Stimulated activated CD8-positive, alpha-beta memory T cell treated with anti-CD3 and anti-CD28 coated beads, Interleukin-7, amount 100 ng/mL, for 4 hours (primary cell): ENCODE measurements around the gene MAT2A.
"Not testable (repeated sequence)": the region's sequence is repeated elsewhere in the genome, so short reads cannot be mapped to it uniquely, and the experiment has no call there.

Experiments used
- DNase-seq, 2 donors: peaks; one replicate each; pipeline ENCODE4 v3.0.0-alpha.2; 2020; ENCODE audit warnings: low read depth in 2 of 2

MAT2A gene

GRCh38 chr2:85547859-85548607 lies 9.1 kb downstream of the MAT2A start:
- no peak for DNase-seq

- no peak for DNase-seq
Measured at GRCh38 chr2:85548608-85548900, 9.6 kb downstream of the MAT2A start.

GRCh38 chr2:85549095-85549494 lies 10.1 kb downstream of the MAT2A start:
- DNase-seq = no peak

GRCh38 chr2:85549826-85550225 lies 10.9 kb downstream of the MAT2A start:
- DNase-seq = no peak

GRCh38 chr2:85550486-85550885 lies 11.5 kb downstream of the MAT2A start:
- no peak for DNase-seq

GRCh38 chr2:85551698-85552678 lies 13.0 kb downstream of the MAT2A start:
- DNase-seq = peak; percentile 69 to 85

GRCh38 chr2:85553184-85553583 lies 14.2 kb downstream of the MAT2A start:
- DNase-seq = no peak

GRCh38 chr2:85554980-85555612 lies 16.1 kb downstream of the MAT2A start:
- no peak for DNase-seq

GRCh38 chr2:85557130-85557529 lies 18.2 kb downstream of the MAT2A start:
- no peak for DNase-seq

GRCh38 chr2:85558160-85558559 lies 19.2 kb downstream of the MAT2A start:
- DNase-seq = no peak

GRCh38 chr2:85560403-85560726 lies 21.4 kb downstream of the MAT2A start:
- DNase-seq = not testable (repeated sequence)

- DNase-seq = peak in 1 of 2 donors; percentile 34
Measured at GRCh38 chr2:85560812-85561279, 21.9 kb downstream of the MAT2A start.

GRCh38 chr2:85561280-85562212 lies 22.6 kb downstream of the MAT2A start, which contains the start of gene GGCX:
TSS of gene GGCX (minus strand) at chr2:85561493. CDS start at chr2:85561428, 65 bp downstream.
- peak; percentile 90 to 94 for DNase-seq

- DNase-seq = no peak
Measured at GRCh38 chr2:85564144-85564563, 25.2 kb downstream of the MAT2A start.

GRCh38 chr2:85566265-85566664 lies 27.3 kb downstream of the MAT2A start:
- DNase-seq = no peak

- DNase-seq = no peak
Measured at GRCh38 chr2:85575739-85576138, 36.8 kb downstream of the MAT2A start.

- DNase-seq = no peak
Measured at GRCh38 chr2:85577063-85577385, 38.1 kb downstream of the MAT2A start.

- DNase-seq = peak; percentile 31 to 55
Measured at GRCh38 chr2:85577386-85578242, 38.6 kb downstream of the MAT2A start, which contains the start of gene VAMP8. TSS of gene VAMP8 (plus strand) at chr2:85577586. CDS start at chr2:85577647, 61 bp downstream.

- DNase-seq = no peak
Measured at GRCh38 chr2:85578243-85579180, 39.5 kb downstream of the MAT2A start.
